ENCODE data around the gene ZNF581. TPM values are rescaled to one million over a fixed set of nuclear protein-coding genes. Genes with fewer than 3 reads are reported as not detected.

Gene ZNF581
- total RNA-seq, 1 experiment from 2014 or later, result 39.0 TPM

- Histone ChIP-seq H3K4me3 (ENCODE audit: low read depth in 2 of 2, low read length in 2 of 2) (peak overlapping the region; percentile 63 to 93; a peak in 2 of 4 replicates), H3K9me3 (ENCODE audit: control insufficient read depth, insufficient read depth, low read depth, low read length) (no peaks in the 10 kb centered on the region), H3K27me3 (ENCODE audit: control insufficient read depth, insufficient read depth, low read length) (no peaks in the 10 kb centered on the region), H3K36me3 (ENCODE audit: control insufficient read depth, insufficient read depth, low read length) (peaks cover 13% of the 10 kb centered on the region), H3K4me1 (ENCODE audit: control insufficient read depth, insufficient read depth, low read length) (peaks cover 45% of the 10 kb centered on the region), H3K27ac (ENCODE audit: low read length) (peak overlapping the region; percentile 96)
- TF ChIP-seq POLR2AphosphoS5 (IDR thresholded peaks at IDR 0.05; ENCODE audit: low read depth, low read length), result peak; percentile 45; the same call in 1 of the 2 replicates
- TF ChIP-seq, protein P1, sequence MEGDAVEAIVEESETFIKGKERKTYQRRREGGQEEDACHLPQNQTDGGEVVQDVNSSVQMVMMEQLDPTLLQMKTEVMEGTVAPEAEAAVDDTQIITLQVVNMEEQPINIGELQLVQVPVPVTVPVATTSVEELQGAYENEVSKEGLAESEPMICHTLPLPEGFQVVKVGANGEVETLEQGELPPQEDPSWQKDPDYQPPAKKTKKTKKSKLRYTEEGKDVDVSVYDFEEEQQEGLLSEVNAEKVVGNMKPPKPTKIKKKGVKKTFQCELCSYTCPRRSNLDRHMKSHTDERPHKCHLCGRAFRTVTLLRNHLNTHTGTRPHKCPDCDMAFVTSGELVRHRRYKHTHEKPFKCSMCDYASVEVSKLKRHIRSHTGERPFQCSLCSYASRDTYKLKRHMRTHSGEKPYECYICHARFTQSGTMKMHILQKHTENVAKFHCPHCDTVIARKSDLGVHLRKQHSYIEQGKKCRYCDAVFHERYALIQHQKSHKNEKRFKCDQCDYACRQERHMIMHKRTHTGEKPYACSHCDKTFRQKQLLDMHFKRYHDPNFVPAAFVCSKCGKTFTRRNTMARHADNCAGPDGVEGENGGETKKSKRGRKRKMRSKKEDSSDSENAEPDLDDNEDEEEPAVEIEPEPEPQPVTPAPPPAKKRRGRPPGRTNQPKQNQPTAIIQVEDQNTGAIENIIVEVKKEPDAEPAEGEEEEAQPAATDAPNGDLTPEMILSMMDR (IDR thresholded peaks at IDR 0.05), result no peak
- no peak for ATAC-seq
- intact Hi-C loops (cut with micrococcal nuclease; ENCODE audit: unreplicated experiment) (no loop called here), in situ Hi-C loops (cut with HindIII; ENCODE audit: low pct_unique_long_range_greater_than_20kb, low sequenced_read_pairs) (no loop called here)
- no peak for DNase-seq (ENCODE audit: low read depth, low spot score)
- no TSS peak for BruUV-seq (replicated peaks)
- ChIA-PET CTCF (interaction anchor here (0.7 kb wide), 1 partner anchor 120 kb away, joined by 3 read pairs; no protein-coding TSS in a partner anchor), POLR2A (no interaction called here)
These were observed 2.0 kb downstream of the ZNF581 start for GRCh38 chr19:55645512-55645881.

GRCh38 chr19:55646889-55647731, 3.7 kb downstream of the ZNF581 start:
- ChIA-PET POLR2A (interaction anchor here (0.6 kb wide), 1 partner anchor 132 kb away, joined by 3 read pairs; no protein-coding TSS in a partner anchor), CTCF (interaction anchor here (0.5 to 1.4 kb wide), 4 partner anchors 10 to 229 kb away, joined by 4 to 11 read pairs (median 8); no protein-coding TSS in a partner anchor)
- DNase-seq (ENCODE audit: low read depth, low spot score), result no peak
- Histone ChIP-seq H3K27ac (ENCODE audit: low read length) (peak overlapping the region; percentile 94), H3K36me3 (ENCODE audit: control insufficient read depth, insufficient read depth, low read length) (peaks cover 13% of the 10 kb centered on the region), H3K4me3 (ENCODE audit: low read depth in 2 of 2, low read length in 2 of 2) (peak overlapping the region; percentile 70 to 78), H3K27me3 (ENCODE audit: control insufficient read depth, insufficient read depth, low read length) (no peaks in the 10 kb centered on the region), H3K4me1 (ENCODE audit: control insufficient read depth, insufficient read depth, low read length) (peaks cover 45% of the 10 kb centered on the region), H3K9me3 (ENCODE audit: control insufficient read depth, insufficient read depth, low read depth, low read length) (no peaks in the 10 kb centered on the region)
- BruUV-seq (replicated peaks), result no TSS peak
- intact Hi-C loops (cut with micrococcal nuclease; ENCODE audit: unreplicated experiment) (no loop called here), in situ Hi-C loops (cut with HindIII; ENCODE audit: low pct_unique_long_range_greater_than_20kb, low sequenced_read_pairs) (no loop called here)
- TF ChIP-seq SIN3A (IDR thresholded peaks at IDR 0.05; ENCODE audit: borderline replicate concordance, insufficient read depth, low read depth, low read length) (no peak), POLR2AphosphoS5 (IDR thresholded peaks at IDR 0.05; ENCODE audit: low read depth, low read length) (no peak), TCF7L2 (IDR thresholded peaks at IDR 0.05; ENCODE audit: low read depth, low read length) (no peak)
- TF ChIP-seq, protein P2, sequence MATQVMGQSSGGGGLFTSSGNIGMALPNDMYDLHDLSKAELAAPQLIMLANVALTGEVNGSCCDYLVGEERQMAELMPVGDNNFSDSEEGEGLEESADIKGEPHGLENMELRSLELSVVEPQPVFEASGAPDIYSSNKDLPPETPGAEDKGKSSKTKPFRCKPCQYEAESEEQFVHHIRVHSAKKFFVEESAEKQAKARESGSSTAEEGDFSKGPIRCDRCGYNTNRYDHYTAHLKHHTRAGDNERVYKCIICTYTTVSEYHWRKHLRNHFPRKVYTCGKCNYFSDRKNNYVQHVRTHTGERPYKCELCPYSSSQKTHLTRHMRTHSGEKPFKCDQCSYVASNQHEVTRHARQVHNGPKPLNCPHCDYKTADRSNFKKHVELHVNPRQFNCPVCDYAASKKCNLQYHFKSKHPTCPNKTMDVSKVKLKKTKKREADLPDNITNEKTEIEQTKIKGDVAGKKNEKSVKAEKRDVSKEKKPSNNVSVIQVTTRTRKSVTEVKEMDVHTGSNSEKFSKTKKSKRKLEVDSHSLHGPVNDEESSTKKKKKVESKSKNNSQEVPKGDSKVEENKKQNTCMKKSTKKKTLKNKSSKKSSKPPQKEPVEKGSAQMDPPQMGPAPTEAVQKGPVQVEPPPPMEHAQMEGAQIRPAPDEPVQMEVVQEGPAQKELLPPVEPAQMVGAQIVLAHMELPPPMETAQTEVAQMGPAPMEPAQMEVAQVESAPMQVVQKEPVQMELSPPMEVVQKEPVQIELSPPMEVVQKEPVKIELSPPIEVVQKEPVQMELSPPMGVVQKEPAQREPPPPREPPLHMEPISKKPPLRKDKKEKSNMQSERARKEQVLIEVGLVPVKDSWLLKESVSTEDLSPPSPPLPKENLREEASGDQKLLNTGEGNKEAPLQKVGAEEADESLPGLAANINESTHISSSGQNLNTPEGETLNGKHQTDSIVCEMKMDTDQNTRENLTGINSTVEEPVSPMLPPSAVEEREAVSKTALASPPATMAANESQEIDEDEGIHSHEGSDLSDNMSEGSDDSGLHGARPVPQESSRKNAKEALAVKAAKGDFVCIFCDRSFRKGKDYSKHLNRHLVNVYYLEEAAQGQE (IDR thresholded peaks at IDR 0.05; ENCODE audit: insufficient read depth in 1 of 2, low read depth in 2 of 2, low read length in 1 of 2), result no peak
- TF ChIP-seq, protein P1 (IDR thresholded peaks at IDR 0.05), result no peak
- no peak for ATAC-seq
